AG09309 (cell line): ENCODE measurements around the gene LRMDA.

Source experiments
- DNase-seq: peaks from one replicate; pipeline ENCODE4 v3.0.0-alpha.2; 2010; ENCODE audit warnings: low read depth
- H3K4me3 ChIP-seq: 2 replicates; pipeline ENCODE4 v1.5.1; 2011; ENCODE audit warnings: mild to moderate bottlenecking, low read depth, low read length, moderate library complexity; ENCODE audit not compliant: control insufficient read depth
- TF ChIP-seq, protein P1 (sequence below): IDR thresholded peaks from 2 replicates; pipeline ENCODE4 v1.5.1; 2011; ENCODE audit warnings: mild to moderate bottlenecking, low read depth, low read length, inconsistent platforms; ENCODE audit not compliant: insufficient read depth, control insufficient read depth; ENCODE audit errors: missing control alignments

LRMDA gene

DNA sequence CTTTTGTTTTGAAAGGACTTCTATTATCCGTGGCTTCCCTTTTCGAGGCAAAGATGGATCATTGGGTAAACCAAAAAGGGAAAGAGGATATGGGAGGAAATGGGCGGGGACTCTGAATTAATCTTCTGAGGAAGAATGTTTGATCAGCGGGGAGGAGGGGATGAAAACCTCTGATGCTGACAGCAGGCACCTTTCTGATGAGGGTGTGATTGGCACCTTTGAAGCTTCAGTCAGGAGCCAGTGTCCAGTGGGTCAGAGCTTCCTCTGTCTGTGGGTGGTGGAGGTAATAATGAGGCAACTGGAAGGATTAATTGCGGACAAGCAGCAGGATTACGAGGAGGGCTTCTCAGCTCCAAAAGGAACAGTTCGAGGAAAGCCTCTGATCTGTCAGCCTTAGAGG lies 877.6 kb downstream of the LRMDA start:
- TF ChIP-seq, protein P1, sequence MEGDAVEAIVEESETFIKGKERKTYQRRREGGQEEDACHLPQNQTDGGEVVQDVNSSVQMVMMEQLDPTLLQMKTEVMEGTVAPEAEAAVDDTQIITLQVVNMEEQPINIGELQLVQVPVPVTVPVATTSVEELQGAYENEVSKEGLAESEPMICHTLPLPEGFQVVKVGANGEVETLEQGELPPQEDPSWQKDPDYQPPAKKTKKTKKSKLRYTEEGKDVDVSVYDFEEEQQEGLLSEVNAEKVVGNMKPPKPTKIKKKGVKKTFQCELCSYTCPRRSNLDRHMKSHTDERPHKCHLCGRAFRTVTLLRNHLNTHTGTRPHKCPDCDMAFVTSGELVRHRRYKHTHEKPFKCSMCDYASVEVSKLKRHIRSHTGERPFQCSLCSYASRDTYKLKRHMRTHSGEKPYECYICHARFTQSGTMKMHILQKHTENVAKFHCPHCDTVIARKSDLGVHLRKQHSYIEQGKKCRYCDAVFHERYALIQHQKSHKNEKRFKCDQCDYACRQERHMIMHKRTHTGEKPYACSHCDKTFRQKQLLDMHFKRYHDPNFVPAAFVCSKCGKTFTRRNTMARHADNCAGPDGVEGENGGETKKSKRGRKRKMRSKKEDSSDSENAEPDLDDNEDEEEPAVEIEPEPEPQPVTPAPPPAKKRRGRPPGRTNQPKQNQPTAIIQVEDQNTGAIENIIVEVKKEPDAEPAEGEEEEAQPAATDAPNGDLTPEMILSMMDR: no peak
- DNase-seq: no peak
- H3K4me3 ChIP-seq: no peak overlapping the region

DNA sequence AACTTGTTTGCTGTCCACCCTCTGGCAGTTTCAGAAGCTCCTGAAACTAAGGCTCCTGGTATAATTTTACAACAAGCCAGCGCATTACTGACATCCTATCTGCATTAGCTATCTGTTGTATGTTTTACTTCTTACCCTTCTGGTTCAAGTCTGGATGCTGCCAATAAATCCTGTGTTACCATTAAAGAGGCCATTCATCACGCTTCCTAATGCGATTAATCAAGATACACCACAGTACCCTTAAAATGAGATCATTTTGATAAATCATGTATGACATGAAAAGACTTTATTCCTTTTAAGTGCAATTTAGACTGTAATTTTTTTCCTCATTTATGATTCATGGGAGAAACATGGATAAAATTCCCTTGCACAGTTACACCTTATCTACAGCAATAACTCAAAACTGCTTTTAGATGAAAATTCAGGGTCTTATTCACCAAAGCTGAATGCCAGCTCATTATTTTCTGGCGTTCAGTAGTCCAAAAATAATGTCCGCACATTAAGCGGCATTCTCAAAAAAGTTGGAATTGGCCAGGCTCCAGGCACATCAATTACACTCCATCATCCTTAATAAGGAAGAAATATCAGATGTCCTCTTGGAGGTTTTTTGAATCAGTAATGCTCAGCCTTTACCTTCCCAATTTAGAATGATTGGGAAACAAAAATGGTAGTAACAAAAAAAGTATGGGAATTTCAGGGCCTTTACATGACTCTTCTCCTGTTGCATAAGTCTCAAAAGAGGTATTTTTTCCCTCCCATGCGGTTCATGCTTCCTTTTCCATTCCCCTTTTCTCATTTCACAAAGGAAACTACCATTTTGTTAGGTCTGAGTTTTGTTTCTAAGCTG lies 878.5 kb downstream of the LRMDA start:
- peak; percentile 59 for DNase-seq
- H3K4me3 ChIP-seq: no peak overlapping the region
- TF ChIP-seq, protein P1: no peak

DNA sequence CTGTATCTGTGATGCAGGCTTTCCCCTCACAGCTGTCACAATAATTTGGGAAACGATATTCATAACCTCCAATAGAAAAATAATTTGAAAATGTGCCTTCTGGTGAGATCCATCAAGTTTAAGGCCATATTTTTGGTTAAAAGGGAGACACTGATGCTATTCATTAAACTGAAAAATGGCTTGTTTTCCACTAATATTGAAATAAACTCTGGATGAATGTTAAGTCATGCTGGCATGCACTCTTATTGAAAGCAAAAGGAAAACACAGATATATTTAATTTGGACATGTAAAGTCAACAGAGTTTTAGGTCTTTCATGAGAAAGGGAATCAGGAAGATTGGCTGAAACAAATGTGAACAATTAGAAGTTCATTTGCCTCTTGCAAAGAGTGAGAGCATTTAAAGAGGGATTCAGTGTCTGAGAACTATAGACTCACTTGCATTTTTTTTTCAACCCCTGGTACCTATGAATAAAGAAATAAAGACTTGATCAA lies 879.2 kb downstream of the LRMDA start:
- TF ChIP-seq, protein P1: no peak
- no peak overlapping the region for H3K4me3 ChIP-seq
- DNase-seq: no peak

DNA sequence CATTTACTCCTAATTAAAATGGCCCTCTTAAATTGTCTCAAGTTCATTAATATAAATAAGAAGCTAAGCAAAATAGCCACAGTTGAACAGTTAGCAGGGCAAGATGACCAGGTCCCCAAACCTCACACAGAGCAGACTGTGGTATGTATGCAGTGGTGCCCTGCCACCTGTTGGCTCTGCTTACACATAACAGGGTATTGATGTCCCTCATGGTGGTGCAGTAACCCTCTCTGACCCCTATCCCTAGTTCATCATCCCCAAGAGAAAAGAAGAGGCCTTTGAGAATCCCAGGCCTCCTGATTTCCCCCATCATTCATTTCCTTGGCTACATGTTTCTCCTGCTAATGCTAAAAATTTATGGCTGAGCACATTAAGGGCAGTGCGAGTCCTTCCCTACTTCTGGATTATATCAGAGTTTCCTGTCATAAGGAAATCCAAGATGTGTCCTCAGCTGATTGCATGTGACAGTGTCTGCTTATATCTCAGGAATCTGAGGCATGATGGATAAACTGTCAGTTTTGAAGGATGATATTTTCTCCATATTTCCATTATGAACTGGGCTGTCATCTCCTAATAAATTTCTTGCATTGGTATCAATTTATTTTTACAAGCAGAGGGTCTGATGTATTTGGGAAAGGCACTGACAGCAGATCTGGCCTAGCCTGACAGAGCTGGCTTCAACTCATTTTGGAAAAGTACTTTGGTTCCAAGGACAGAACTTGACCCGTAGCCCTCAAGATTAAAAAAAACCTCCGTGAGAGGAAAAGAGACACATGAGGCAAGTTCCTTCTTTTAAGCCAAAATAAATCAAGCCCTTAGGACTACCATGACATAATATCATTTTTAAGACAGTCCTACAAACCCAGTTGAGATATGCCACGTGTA lies 880.6 kb downstream of the LRMDA start:
- no peak overlapping the region for H3K4me3 ChIP-seq
- TF ChIP-seq, protein P1: peak; percentile 49
- DNase-seq: no peak

DNA sequence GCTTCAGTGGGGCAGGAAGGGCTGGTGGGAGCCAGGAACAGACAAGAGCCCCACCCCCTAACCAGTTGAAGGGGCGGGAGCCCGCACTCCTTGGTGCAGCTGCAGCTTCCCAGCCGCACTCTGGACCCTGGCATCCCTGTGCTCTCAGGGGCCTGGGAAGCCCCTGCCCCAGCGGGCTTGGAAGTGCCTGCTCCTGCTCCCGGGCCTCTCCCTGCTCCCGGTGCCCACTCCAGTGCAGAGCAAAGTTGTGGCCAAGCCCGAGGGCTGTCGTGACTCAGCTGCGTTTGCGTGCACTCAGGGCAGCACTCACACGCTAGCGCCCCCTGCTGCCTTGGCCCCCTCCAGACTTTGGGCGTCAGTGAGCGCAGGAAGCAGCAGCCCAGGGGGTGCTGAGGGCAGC lies 883.8 kb downstream of the LRMDA start:
- no peak for DNase-seq
- TF ChIP-seq, protein P1: no peak
- no peak overlapping the region for H3K4me3 ChIP-seq

DNA sequence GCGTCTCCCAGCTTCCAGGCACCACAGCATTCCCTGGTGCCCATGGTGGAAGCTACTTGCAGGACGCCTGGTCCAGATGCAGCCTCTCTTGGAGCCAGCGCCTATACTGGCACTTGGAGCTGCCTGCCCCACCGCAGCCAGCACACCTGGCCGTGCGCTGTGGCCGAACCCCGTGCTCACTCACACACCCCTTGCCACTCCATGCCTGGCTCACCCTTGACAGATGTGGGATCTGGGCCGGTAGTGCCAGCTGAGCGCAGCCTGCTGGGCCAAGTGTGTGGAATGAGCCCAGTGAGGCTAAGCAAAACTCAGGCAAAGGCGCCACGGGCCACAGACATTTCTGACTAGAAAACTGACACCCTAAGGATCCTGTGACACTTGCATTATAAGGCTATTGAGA lies 884.8 kb downstream of the LRMDA start:
- H3K4me3 ChIP-seq: no peak overlapping the region
- DNase-seq: no peak
- TF ChIP-seq, protein P1: no peak
